Measurements from ENCODE around the gene ELOB.
"Not testable (repeated sequence)": the region's sequence is repeated elsewhere in the genome, so short reads cannot be mapped to it uniquely, and the experiment has no call there.

The ELOB gene

DNA sequence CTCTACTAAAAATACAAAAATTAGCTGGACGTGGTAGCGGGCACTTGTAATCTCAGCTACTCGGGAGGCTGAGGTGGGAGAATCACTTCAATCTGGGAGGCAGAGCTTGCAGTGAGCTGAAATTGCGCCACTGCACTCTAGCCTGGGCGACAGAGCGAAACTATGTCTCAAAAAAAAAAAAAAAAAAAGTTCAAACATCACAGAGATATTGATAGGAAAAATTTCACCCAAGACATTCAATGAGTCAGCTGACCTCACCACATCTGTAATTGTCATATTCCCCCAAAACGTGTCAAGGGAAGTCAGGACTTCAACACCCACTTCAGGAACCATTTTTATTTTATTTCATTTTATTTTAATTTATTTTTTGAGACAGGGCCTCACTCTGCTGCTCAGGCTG, 49.0 kb downstream of the ELOB start:
- no peak overlapping the region for H3K27ac ChIP-seq (ENCODE audit: low read depth, low read length)
- no peak overlapping the region for H2AFZ ChIP-seq (ENCODE audit: low read length, unreplicated experiment)
- H3K4me3 ChIP-seq (ENCODE audit: low read depth, low read length) = no peak overlapping the region
- peaks cover 5% of the 10 kb centered on the region for H3K27me3 ChIP-seq (ENCODE audit: insufficient read depth, low read length)
- no peaks in the 10 kb centered on the region for H3K79me2 ChIP-seq (ENCODE audit: control insufficient read depth, insufficient read depth, low read length, unreplicated experiment)
- no peaks in the 10 kb centered on the region for H3K4me1 ChIP-seq (ENCODE audit: control insufficient read depth, insufficient read depth, low read length, unreplicated experiment)
- no peaks in the 10 kb centered on the region for H3K36me3 ChIP-seq (ENCODE audit: insufficient read depth, low read length)

DNA sequence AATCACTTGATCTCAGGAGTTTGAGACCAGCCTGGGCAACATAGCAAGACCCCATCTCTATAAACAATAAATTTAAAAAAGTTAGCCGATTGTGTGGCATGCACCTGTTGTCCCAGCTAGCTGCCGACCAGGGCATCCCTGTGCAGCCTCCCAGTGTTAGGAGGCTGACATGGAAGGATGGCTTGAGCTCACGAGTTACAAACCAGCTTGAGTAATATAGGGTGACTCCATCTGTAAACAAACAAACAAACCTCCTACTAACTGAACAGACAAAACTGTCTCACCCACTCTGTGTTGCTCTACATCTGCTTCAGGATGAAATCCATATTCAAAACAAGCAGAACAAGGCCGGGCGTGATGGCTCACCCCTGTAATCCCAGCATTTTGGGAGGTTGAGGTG, 50.2 kb downstream of the ELOB start:
- Histone ChIP-seq H3K4me3 (ENCODE audit: low read depth, low read length) (no peak overlapping the region), H3K4me1 (ENCODE audit: control insufficient read depth, insufficient read depth, low read length, unreplicated experiment) (no peaks in the 10 kb centered on the region), H2AFZ (ENCODE audit: low read length, unreplicated experiment) (no peak overlapping the region), H3K36me3 (ENCODE audit: insufficient read depth, low read length) (no peaks in the 10 kb centered on the region), H3K27me3 (ENCODE audit: insufficient read depth, low read length) (peaks cover 5% of the 10 kb centered on the region), H3K27ac (ENCODE audit: low read depth, low read length) (no peak overlapping the region), H3K79me2 (ENCODE audit: control insufficient read depth, insufficient read depth, low read length, unreplicated experiment) (no peaks in the 10 kb centered on the region)

GRCh38 chr16:2724816-2725348, 52.2 kb downstream of the ELOB start:
- no peaks in the 10 kb centered on the region for H3K79me2 ChIP-seq (ENCODE audit: control insufficient read depth, insufficient read depth, low read length, unreplicated experiment)
- no peak overlapping the region for H3K27ac ChIP-seq (ENCODE audit: low read depth, low read length)
- peaks cover 5% of the 10 kb centered on the region; the same call in 1 of the 2 replicates for H3K27me3 ChIP-seq (ENCODE audit: insufficient read depth, low read length)
- no peaks in the 10 kb centered on the region for H3K36me3 ChIP-seq (ENCODE audit: insufficient read depth, low read length)
- no peaks in the 10 kb centered on the region for H3K4me1 ChIP-seq (ENCODE audit: control insufficient read depth, insufficient read depth, low read length, unreplicated experiment)
- no peak overlapping the region for H3K4me3 ChIP-seq (ENCODE audit: low read depth, low read length)
- no peak overlapping the region for H2AFZ ChIP-seq (ENCODE audit: low read length, unreplicated experiment)

DNA sequence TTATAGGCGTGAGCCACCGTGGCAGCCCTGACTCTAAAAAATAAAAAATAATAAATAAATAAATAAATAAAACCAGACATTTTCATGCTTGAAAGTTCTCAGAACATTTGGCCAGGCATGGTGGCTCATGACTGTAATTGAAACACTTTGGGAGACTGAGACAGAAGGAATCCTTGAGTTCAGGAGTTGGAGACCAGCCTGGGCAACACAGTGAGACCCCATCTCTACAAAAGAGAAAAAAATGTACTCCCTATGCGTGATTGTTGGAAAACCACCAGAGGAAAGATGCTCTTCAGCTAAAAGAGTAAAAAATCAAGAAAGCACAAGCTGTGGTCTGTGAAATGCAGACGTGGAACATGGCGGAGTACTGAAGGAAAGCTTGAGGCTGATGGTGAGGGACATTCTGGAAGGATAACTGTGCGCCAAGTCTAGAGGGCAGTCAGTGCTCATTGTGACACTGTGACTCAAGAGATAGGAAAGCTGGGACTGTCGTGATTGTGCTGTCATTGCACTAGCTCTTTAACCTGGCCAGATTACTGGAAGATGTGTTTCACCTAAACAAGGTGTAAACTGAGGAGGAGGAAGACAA, 52.9 kb downstream of the ELOB start:
- no peak overlapping the region for H3K4me3 ChIP-seq (ENCODE audit: low read depth, low read length)

GRCh38 chr16:2721634-2722173, 55.4 kb downstream of the ELOB start:
- Histone ChIP-seq H3K27ac (ENCODE audit: low read depth, low read length) (peak overlapping the region; percentile 28; the same call in 1 of the 2 replicates), H3K4me3 (ENCODE audit: low read depth, low read length) (peak overlapping the region; percentile 76), H2AFZ (ENCODE audit: low read length, unreplicated experiment) (peak overlapping the region; percentile 95)
- not testable (repeated sequence) for H3K79me2 ChIP-seq (ENCODE audit: control insufficient read depth, insufficient read depth, low read length, unreplicated experiment); H3K4me1 ChIP-seq (ENCODE audit: control insufficient read depth, insufficient read depth, low read length, unreplicated experiment); H3K36me3 ChIP-seq (ENCODE audit: insufficient read depth, low read length); H3K27me3 ChIP-seq (ENCODE audit: insufficient read depth, low read length)

More for the DNA sequence above, 52.9 kb downstream of the ELOB start:
- no peak overlapping the region for H3K27ac ChIP-seq (ENCODE audit: low read depth, low read length)
- H3K36me3 ChIP-seq (ENCODE audit: insufficient read depth, low read length) = no peaks in the 10 kb centered on the region
- no peaks in the 10 kb centered on the region for H3K79me2 ChIP-seq (ENCODE audit: control insufficient read depth, insufficient read depth, low read length, unreplicated experiment)
- H2AFZ ChIP-seq (ENCODE audit: low read length, unreplicated experiment) = no peak overlapping the region
- no peaks in the 10 kb centered on the region for H3K4me1 ChIP-seq (ENCODE audit: control insufficient read depth, insufficient read depth, low read length, unreplicated experiment)
- H3K27me3 ChIP-seq (ENCODE audit: insufficient read depth, low read length) = peaks cover 5% of the 10 kb centered on the region; the same call in 1 of the 2 replicates

Data from ACC112 (cell line).